ENCODE measurements around the gene NYAP1.

Gene NYAP1

GRCh38 chr7:100543586-100543985, 59.9 kb downstream of the NYAP1 start:
- Histone ChIP-seq H3K4me3 (ENCODE audit: low read depth in 1 of 2, low read length in 2 of 2) (no peak overlapping the region), H3K27ac (ENCODE audit: low read length) (no peak overlapping the region), H2AFZ (ENCODE audit: low read depth, low read length) (no peak overlapping the region), H3K27me3 (ENCODE audit: insufficient read depth, low read length, poor library complexity) (no peaks in the 10 kb centered on the region), H3K36me3 (ENCODE audit: insufficient read depth, low read length) (peaks cover under 1% of the 10 kb centered on the region; the same call in 1 of the 2 replicates), H3K4me2 (ENCODE audit: insufficient read depth, low read length) (no peak overlapping the region), H3K9ac (ENCODE audit: low read depth, low read length) (no peak overlapping the region), H4K20me1 (ENCODE audit: insufficient read depth, low read length) (peaks cover 16% of the 10 kb centered on the region; the same call in 1 of the 2 replicates), H3K4me1 (ENCODE audit: insufficient read depth, low read length) (peaks cover 14% of the 10 kb centered on the region), H3K9me3 (ENCODE audit: insufficient read depth, low read length, severe bottlenecking) (no peaks in the 10 kb centered on the region), H3K79me2 (ENCODE audit: insufficient read depth, low read length) (peaks cover 33% of the 10 kb centered on the region)
- no peak for TF ChIP-seq EZH2 (IDR thresholded peaks at IDR 0.05; ENCODE audit: borderline replicate concordance, low read depth, low read length, severe bottlenecking)
- TF ChIP-seq CTCF (IDR thresholded peaks at IDR 0.05; ENCODE audit: borderline replicate concordance, extremely low read depth, low read length, poor library complexity, severe bottlenecking): no peak
- DNase-seq (no peak), ATAC-seq (ENCODE audit: insufficient read depth, low read depth) (no peak)

- peaks cover 16% of the 10 kb centered on the region; the same call in 1 of the 2 replicates for H4K20me1 ChIP-seq (ENCODE audit: insufficient read depth, low read length)
- no peaks in the 10 kb centered on the region for H3K9me3 ChIP-seq (ENCODE audit: insufficient read depth, low read length, severe bottlenecking)
- no peak overlapping the region for H3K4me2 ChIP-seq (ENCODE audit: insufficient read depth, low read length)
- peaks cover 14% of the 10 kb centered on the region for H3K4me1 ChIP-seq (ENCODE audit: insufficient read depth, low read length)
- peaks cover 33% of the 10 kb centered on the region for H3K79me2 ChIP-seq (ENCODE audit: insufficient read depth, low read length)
- H2AFZ ChIP-seq (ENCODE audit: low read depth, low read length): no peak overlapping the region
- ATAC-seq (ENCODE audit: insufficient read depth, low read depth): no peak
- no peak overlapping the region for H3K4me3 ChIP-seq (ENCODE audit: low read depth in 1 of 2, low read length in 2 of 2)
- peaks cover 8% of the 10 kb centered on the region for H3K36me3 ChIP-seq (ENCODE audit: insufficient read depth, low read length)
- no peaks in the 10 kb centered on the region for H3K27me3 ChIP-seq (ENCODE audit: insufficient read depth, low read length, poor library complexity)
- no peak overlapping the region for H3K27ac ChIP-seq (ENCODE audit: low read length)
- TF ChIP-seq EZH2 (IDR thresholded peaks at IDR 0.05; ENCODE audit: borderline replicate concordance, low read depth, low read length, severe bottlenecking) (no peak), CTCF (IDR thresholded peaks at IDR 0.05; ENCODE audit: borderline replicate concordance, extremely low read depth, low read length, poor library complexity, severe bottlenecking) (no peak)
- no peak for DNase-seq
- H3K9ac ChIP-seq (ENCODE audit: low read depth, low read length): no peak overlapping the region
These were observed 60.7 kb downstream of the NYAP1 start for GRCh38 chr7:100544386-100544785.
